HepG2 (cell line): ENCODE measurements around the gene SLU7. TPM values are rescaled to one million over a fixed set of nuclear protein-coding genes. Genes with fewer than 3 reads are reported as not detected.

Source experiments
- DNMT3B ChIP-seq: conservative IDR thresholded peaks from 2 replicates; pipeline ENCODE4 v1.6.1; 2016; ENCODE audit warnings: missing biosample characterization, control low read depth
- ELF3 ChIP-seq: IDR thresholded peaks from 2 replicates; pipeline ENCODE4 v1.6.1; 2016; ENCODE audit warnings: missing genetic modification reagents, missing compliant biosample characterization
- GATA4 ChIP-seq: sonication (generic); IDR thresholded peaks from 2 replicates; pipeline ENCODE4 v1.6.1; 2016; ENCODE audit warnings: antibody characterized with exemption, low read depth, borderline replicate concordance
- HMG20A ChIP-seq: IDR thresholded peaks from 2 replicates; pipeline ENCODE4 v1.6.1; 2016; ENCODE audit warnings: borderline replicate concordance
- ISX ChIP-seq: sonication (generic); formaldehyde crosslinking; conservative IDR thresholded peaks from 2 replicates; pipeline ENCODE4 v1.5.0; 2020; ENCODE audit warnings: missing genetic modification reagents
- KDM5A ChIP-seq: fragments of 200-600 bp; sonication (generic); IDR thresholded peaks from 2 replicates; pipeline ENCODE4 v1.7.0; 2018; ENCODE audit warnings: antibody characterized with exemption, mild to moderate bottlenecking, low read length, borderline replicate concordance
- RXRA ChIP-seq: sonication (generic); formaldehyde crosslinking; IDR thresholded peaks from 2 replicates; pipeline ENCODE4 v1.5.1; 2020; ENCODE audit warnings: missing genetic modification reagents
- SP1 ChIP-seq, 2 experiments: fragments of 450-650 bp in 1 of 2; sonication (generic) in 1 of 2; formaldehyde crosslinking in 1 of 2; IDR thresholded peaks; 2 replicates each; pipeline versions ENCODE4 v1.4.0 to v1.6.1; 2016 to 2020; ENCODE audit warnings: missing genetic modification reagents in 1 of 2
- YEATS4 ChIP-seq: sonication (generic); formaldehyde crosslinking; IDR thresholded peaks from 2 replicates; pipeline ENCODE4 v1.4.0; 2020; ENCODE audit warnings: missing genetic modification reagents, borderline replicate concordance
- ZNF441 ChIP-seq: sonication (generic); formaldehyde crosslinking; IDR thresholded peaks from 2 replicates; pipeline ENCODE4 v1.7.0; 2021; ENCODE audit warnings: missing genetic modification reagents, borderline replicate concordance
- ZNF550 ChIP-seq: sonication (generic); formaldehyde crosslinking; IDR thresholded peaks from 2 replicates; pipeline ENCODE4 v1.4.0; 2020; ENCODE audit warnings: mild to moderate bottlenecking, missing genetic modification reagents, borderline replicate concordance
- ZSCAN21 ChIP-seq: sonication (generic); formaldehyde crosslinking; IDR thresholded peaks from 2 replicates; pipeline ENCODE4 v1.8.0; 2022; ENCODE audit warnings: mild to moderate bottlenecking, missing genetic modification reagents, moderate library complexity, borderline replicate concordance
- polyA plus RNA-seq, 8 experiments: library from polyadenylated mRNA; depleted of rRNA in 3 of 8; stranded (reverse) in 7 of 8; unstranded in 1 of 8; fragments of >200 nt; fragmentation: Illumina TruSeq in 4 of 8; extraction: Trizol in 4 of 8; gene quantifications; 2 replicates each; pipeline versions ENCODE4 v1.2.1 to v1.2.3, GENCODE V29; 2011 to 2016; ENCODE audit warnings: low read depth in 4 of 8, missing spikeins in 1 of 8, mixed read lengths in 1 of 8; ENCODE audit not compliant: insufficient read depth in 1 of 8
- total RNA-seq, 5 experiments: library from RNA; depleted of rRNA; stranded (reverse); fragments of >200 nt; fragmentation: Illumina TruSeq; extraction: Trizol; gene quantifications; 2 replicates each; pipeline ENCODE4 v1.2.3, GENCODE V29; 2016; ENCODE audit warnings: low read depth in 1 of 5
- TF ChIP-seq, protein P1 (sequence below): sonication (generic); formaldehyde crosslinking; IDR thresholded peaks from 2 replicates; pipeline ENCODE4 v1.5.1; 2020; ENCODE audit warnings: missing genetic modification reagents, mild to moderate bottlenecking, borderline replicate concordance
- TF ChIP-seq, protein P2 (sequence below): sonication (generic); formaldehyde crosslinking; IDR thresholded peaks from 2 replicates; pipeline ENCODE4 v1.8.0; 2022; ENCODE audit warnings: mild to moderate bottlenecking, missing genetic modification reagents, moderate library complexity
- TF ChIP-seq, protein P3 (sequence below): sonication (generic); formaldehyde crosslinking; IDR thresholded peaks from 2 replicates; pipeline ENCODE4 v1.9.0; 2021; ENCODE audit warnings: missing genetic modification reagents, borderline replicate concordance
- TF ChIP-seq, protein P4 (sequence below): sonication (generic); formaldehyde crosslinking; IDR thresholded peaks from 2 replicates; pipeline ENCODE4 v1.5.1; 2020; ENCODE audit warnings: mild to moderate bottlenecking, missing genetic modification reagents, borderline replicate concordance
- TF ChIP-seq, protein P5 (sequence below): IDR thresholded peaks from 2 replicates; pipeline ENCODE4 v1.6.1; 2012; ENCODE audit warnings: inconsistent platforms

The SLU7 gene
- total and polyA plus RNA-seq, 2 of the 13 experiments (the other 11 are each of a cell fraction or from before 2014, with no cell fraction given): 24.0 to 39.2 TPM

DNA sequence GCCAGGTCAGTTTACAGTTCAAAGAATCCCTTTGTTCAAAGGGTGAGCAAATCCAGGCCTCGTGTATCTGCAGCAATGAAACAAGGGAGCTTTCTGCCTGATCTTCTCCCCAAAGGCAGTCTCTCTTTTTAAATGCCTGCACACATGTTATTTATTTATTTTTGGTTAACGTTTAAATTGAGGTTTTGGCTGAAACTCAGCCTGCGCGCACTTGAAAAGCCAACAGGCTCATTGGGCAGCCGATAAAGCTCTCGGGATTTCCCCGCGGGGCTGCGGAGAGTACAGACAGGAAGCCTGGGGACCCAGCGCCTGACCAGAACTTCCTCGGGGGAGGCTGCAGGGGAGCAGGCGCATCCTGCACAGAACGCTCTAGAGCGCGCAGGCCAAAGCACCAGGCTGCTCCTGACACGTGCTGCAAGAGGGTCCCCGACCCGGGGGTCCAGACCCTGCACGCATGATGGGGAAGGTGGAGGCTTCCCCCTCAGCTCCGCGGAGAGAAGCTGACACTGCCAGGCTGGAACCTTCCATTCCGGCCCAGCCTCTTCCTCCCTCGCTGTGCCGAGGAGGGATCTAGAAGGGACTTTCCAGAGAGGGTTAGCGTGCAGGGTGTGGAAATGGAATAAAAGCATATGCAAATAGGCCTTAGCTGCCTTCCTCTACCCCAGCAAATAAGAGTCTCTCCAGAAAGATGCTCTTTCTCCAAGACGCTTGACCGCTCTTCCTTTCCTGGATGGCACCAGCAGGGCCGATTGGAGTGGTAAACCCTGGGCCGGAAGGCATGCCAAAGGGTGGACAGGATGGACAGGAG is 48.9 kb upstream of the SLU7 start (continued):
- TF ChIP-seq, protein P1, sequence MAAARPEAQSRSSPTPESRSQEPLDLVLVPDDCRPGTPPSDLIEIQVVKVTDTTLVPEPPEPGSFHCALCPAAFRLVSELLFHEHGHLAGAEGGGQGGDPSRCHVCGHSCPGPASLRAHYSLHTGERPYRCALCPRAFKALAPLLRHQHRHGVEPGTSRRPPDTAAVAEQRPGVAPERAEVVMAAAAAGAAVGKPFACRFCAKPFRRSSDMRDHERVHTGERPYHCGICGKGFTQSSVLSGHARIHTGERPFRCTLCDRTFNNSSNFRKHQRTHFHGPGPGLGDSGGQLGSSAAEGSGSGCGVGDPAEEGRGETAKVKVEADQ (CRISPR knock-in tag): no peak; the same call in 1 of the 2 replicates
- peak; percentile 24; the same call in 1 of the 2 replicates for TF ChIP-seq GATA4
- no peak for TF ChIP-seq SP1 (IDR thresholded peaks at IDR 0.05)
- TF ChIP-seq SP1 (CRISPR knock-in tag; IDR thresholded peaks at IDR 0.05): no peak
- TF ChIP-seq, protein P2, sequence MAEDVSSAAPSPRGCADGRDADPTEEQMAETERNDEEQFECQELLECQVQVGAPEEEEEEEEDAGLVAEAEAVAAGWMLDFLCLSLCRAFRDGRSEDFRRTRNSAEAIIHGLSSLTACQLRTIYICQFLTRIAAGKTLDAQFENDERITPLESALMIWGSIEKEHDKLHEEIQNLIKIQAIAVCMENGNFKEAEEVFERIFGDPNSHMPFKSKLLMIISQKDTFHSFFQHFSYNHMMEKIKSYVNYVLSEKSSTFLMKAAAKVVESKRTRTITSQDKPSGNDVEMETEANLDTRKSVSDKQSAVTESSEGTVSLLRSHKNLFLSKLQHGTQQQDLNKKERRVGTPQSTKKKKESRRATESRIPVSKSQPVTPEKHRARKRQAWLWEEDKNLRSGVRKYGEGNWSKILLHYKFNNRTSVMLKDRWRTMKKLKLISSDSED (CRISPR knock-in tag): no peak
- TF ChIP-seq ZNF550 (CRISPR knock-in tag): no peak
- TF ChIP-seq YEATS4 (CRISPR knock-in tag): peak; percentile 59; the same call in 1 of the 2 replicates
- TF ChIP-seq, protein P3, sequence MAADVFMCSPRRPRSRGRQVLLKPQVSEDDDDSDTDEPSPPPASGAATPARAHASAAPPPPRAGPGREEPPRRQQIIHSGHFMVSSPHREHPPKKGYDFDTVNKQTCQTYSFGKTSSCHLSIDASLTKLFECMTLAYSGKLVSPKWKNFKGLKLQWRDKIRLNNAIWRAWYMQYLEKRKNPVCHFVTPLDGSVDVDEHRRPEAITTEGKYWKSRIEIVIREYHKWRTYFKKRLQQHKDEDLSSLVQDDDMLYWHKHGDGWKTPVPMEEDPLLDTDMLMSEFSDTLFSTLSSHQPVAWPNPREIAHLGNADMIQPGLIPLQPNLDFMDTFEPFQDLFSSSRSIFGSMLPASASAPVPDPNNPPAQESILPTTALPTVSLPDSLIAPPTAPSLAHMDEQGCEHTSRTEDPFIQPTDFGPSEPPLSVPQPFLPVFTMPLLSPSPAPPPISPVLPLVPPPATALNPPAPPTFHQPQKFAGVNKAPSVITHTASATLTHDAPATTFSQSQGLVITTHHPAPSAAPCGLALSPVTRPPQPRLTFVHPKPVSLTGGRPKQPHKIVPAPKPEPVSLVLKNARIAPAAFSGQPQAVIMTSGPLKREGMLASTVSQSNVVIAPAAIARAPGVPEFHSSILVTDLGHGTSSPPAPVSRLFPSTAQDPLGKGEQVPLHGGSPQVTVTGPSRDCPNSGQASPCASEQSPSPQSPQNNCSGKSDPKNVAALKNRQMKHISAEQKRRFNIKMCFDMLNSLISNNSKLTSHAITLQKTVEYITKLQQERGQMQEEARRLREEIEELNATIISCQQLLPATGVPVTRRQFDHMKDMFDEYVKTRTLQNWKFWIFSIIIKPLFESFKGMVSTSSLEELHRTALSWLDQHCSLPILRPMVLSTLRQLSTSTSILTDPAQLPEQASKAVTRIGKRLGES: 0 out of 2 replicates have a peak, but pooled peaks have one; percentile 64
- TF ChIP-seq, protein P4, sequence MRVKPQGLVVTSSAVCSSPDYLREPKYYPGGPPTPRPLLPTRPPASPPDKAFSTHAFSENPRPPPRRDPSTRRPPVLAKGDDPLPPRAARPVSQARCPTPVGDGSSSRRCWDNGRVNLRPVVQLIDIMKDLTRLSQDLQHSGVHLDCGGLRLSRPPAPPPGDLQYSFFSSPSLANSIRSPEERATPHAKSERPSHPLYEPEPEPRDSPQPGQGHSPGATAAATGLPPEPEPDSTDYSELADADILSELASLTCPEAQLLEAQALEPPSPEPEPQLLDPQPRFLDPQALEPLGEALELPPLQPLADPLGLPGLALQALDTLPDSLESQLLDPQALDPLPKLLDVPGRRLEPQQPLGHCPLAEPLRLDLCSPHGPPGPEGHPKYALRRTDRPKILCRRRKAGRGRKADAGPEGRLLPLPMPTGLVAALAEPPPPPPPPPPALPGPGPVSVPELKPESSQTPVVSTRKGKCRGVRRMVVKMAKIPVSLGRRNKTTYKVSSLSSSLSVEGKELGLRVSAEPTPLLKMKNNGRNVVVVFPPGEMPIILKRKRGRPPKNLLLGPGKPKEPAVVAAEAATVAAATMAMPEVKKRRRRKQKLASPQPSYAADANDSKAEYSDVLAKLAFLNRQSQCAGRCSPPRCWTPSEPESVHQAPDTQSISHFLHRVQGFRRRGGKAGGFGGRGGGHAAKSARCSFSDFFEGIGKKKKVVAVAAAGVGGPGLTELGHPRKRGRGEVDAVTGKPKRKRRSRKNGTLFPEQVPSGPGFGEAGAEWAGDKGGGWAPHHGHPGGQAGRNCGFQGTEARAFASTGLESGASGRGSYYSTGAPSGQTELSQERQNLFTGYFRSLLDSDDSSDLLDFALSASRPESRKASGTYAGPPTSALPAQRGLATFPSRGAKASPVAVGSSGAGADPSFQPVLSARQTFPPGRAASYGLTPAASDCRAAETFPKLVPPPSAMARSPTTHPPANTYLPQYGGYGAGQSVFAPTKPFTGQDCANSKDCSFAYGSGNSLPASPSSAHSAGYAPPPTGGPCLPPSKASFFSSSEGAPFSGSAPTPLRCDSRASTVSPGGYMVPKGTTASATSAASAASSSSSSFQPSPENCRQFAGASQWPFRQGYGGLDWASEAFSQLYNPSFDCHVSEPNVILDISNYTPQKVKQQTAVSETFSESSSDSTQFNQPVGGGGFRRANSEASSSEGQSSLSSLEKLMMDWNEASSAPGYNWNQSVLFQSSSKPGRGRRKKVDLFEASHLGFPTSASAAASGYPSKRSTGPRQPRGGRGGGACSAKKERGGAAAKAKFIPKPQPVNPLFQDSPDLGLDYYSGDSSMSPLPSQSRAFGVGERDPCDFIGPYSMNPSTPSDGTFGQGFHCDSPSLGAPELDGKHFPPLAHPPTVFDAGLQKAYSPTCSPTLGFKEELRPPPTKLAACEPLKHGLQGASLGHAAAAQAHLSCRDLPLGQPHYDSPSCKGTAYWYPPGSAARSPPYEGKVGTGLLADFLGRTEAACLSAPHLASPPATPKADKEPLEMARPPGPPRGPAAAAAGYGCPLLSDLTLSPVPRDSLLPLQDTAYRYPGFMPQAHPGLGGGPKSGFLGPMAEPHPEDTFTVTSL (CRISPR knock-in tag): peak; percentile 71; the same call in 1 of the 2 replicates
- peak; percentile 68 for TF ChIP-seq ELF3
- TF ChIP-seq ISX (CRISPR knock-in tag): no peak
- TF ChIP-seq ZSCAN21: no peak; the same call in 1 of the 2 replicates
- peak; percentile 81; the same call in 1 of the 2 replicates for TF ChIP-seq HMG20A (CRISPR knock-in tag)
- TF ChIP-seq KDM5A: no peak
- TF ChIP-seq RXRA: peak; percentile 76
- TF ChIP-seq ZNF441 (CRISPR knock-in tag): no peak
- no peak for TF ChIP-seq DNMT3B
- TF ChIP-seq, protein P5, sequence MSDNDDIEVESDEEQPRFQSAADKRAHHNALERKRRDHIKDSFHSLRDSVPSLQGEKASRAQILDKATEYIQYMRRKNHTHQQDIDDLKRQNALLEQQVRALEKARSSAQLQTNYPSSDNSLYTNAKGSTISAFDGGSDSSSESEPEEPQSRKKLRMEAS: peak; percentile 82
